ENCODE results near the gene KTN1.

Gene KTN1

GRCh38 chr14:55684956-55685584 is 105.1 kb downstream of the KTN1 start:
- no peak for DNase-seq

GRCh38 chr14:55686713-55687112 is 106.7 kb downstream of the KTN1 start:
- DNase-seq = no peak

GRCh38 chr14:55688566-55688965 is 108.6 kb downstream of the KTN1 start:
- DNase-seq = no peak

GRCh38 chr14:55689981-55690871 is 110.2 kb downstream of the KTN1 start:
- no peak for DNase-seq

GRCh38 chr14:55691659-55692058 is 111.7 kb downstream of the KTN1 start:
- DNase-seq = no peak

GRCh38 chr14:55693904-55694303 is 113.9 kb downstream of the KTN1 start:
- no peak for DNase-seq

GRCh38 chr14:55697414-55697861 is 117.4 kb downstream of the KTN1 start:
- DNase-seq = no peak

- no peak for DNase-seq
Measured at GRCh38 chr14:55698051-55698450, 118.0 kb downstream of the KTN1 start.

GRCh38 chr14:55699131-55700057 is 119.4 kb downstream of the KTN1 start:
- DNase-seq = no peak

GRCh38 chr14:55701638-55702037 is 121.6 kb downstream of the KTN1 start:
- no peak for DNase-seq

GRCh38 chr14:55702511-55702910 is 122.5 kb downstream of the KTN1 start:
- DNase-seq = no peak

GRCh38 chr14:55704654-55705053 is 124.6 kb downstream of the KTN1 start:
- no peak for DNase-seq

- DNase-seq = no peak
Measured at GRCh38 chr14:55705651-55706364, 125.8 kb downstream of the KTN1 start.

GRCh38 chr14:55706365-55706684 is 126.3 kb downstream of the KTN1 start:
- no peak for DNase-seq

- DNase-seq = no peak
Measured at GRCh38 chr14:55706893-55707292, 126.9 kb downstream of the KTN1 start.

- DNase-seq = no peak
Measured at GRCh38 chr14:55707365-55707804, 127.4 kb downstream of the KTN1 start.

- no peak for DNase-seq
Measured at GRCh38 chr14:55710506-55711041, 130.6 kb downstream of the KTN1 start.

- DNase-seq = no peak
Measured at GRCh38 chr14:55711175-55711811, 131.3 kb downstream of the KTN1 start.

GRCh38 chr14:55712491-55712890 is 132.5 kb downstream of the KTN1 start:
- DNase-seq = no peak

GRCh38 chr14:55713486-55713885 is 133.5 kb downstream of the KTN1 start:
- DNase-seq = no peak

- no peak for DNase-seq
Measured at GRCh38 chr14:55715889-55716288, 135.9 kb downstream of the KTN1 start.

- no peak for DNase-seq
Measured at GRCh38 chr14:55717621-55718020, 137.6 kb downstream of the KTN1 start.
